Measurements from ENCODE around the gene OXSR1.
"Not testable (repeated sequence)": the region's sequence is repeated elsewhere in the genome, so short reads cannot be mapped to it uniquely, and the experiment has no call there.

OXSR1 gene

GRCh38 chr3:38177181-38177580 is 11.8 kb downstream of the OXSR1 start:
- no peak overlapping the region for H3K27ac ChIP-seq (ENCODE audit: low read length)
- no peak overlapping the region for H2AFZ ChIP-seq (ENCODE audit: low read depth, low read length)
- no peak overlapping the region for H3K4me2 ChIP-seq (ENCODE audit: low read length)
- H4K20me1 ChIP-seq (ENCODE audit: insufficient read depth, low read length): peaks cover 81% of the 10 kb centered on the region
- H3K79me2 ChIP-seq (ENCODE audit: low read length): peaks cover 96% of the 10 kb centered on the region
- peaks cover 10% of the 10 kb centered on the region for H3K36me3 ChIP-seq (replicated peaks; ENCODE audit: low read depth, low read length)
- H3K27me3 ChIP-seq (ENCODE audit: low read depth, low read length): no peaks in the 10 kb centered on the region
- no peak overlapping the region for H3K4me3 ChIP-seq (ENCODE audit: low read length)
- H3K4me1 ChIP-seq (ENCODE audit: low read length): peaks cover 44% of the 10 kb centered on the region
- no peaks in the 10 kb centered on the region for H3K9me3 ChIP-seq (ENCODE audit: insufficient read depth, low read length)
- H3K9ac ChIP-seq (ENCODE audit: low read length): no peak overlapping the region
- TF ChIP-seq EZH2phosphoT487 (IDR thresholded peaks at IDR 0.05; ENCODE audit: low read depth): no peak
- TF ChIP-seq, protein P1, sequence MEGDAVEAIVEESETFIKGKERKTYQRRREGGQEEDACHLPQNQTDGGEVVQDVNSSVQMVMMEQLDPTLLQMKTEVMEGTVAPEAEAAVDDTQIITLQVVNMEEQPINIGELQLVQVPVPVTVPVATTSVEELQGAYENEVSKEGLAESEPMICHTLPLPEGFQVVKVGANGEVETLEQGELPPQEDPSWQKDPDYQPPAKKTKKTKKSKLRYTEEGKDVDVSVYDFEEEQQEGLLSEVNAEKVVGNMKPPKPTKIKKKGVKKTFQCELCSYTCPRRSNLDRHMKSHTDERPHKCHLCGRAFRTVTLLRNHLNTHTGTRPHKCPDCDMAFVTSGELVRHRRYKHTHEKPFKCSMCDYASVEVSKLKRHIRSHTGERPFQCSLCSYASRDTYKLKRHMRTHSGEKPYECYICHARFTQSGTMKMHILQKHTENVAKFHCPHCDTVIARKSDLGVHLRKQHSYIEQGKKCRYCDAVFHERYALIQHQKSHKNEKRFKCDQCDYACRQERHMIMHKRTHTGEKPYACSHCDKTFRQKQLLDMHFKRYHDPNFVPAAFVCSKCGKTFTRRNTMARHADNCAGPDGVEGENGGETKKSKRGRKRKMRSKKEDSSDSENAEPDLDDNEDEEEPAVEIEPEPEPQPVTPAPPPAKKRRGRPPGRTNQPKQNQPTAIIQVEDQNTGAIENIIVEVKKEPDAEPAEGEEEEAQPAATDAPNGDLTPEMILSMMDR (IDR thresholded peaks at IDR 0.05; ENCODE audit: low read depth, low read length): no peak

- Histone ChIP-seq H3K27ac (ENCODE audit: low read length) (no peak overlapping the region), H3K36me3 (replicated peaks; ENCODE audit: low read depth, low read length) (peaks cover 57% of the 10 kb centered on the region), H3K4me1 (ENCODE audit: low read length) (no peaks in the 10 kb centered on the region), H3K79me2 (ENCODE audit: low read length) (peaks cover 14% of the 10 kb centered on the region), H3K4me2 (ENCODE audit: low read length) (no peak overlapping the region), H3K27me3 (ENCODE audit: low read depth, low read length) (no peaks in the 10 kb centered on the region), H2AFZ (ENCODE audit: low read depth, low read length) (no peak overlapping the region), H3K4me3 (ENCODE audit: low read length) (no peak overlapping the region), H3K9ac (ENCODE audit: low read length) (no peak overlapping the region), H3K9me3 (ENCODE audit: insufficient read depth, low read length) (no peaks in the 10 kb centered on the region), H4K20me1 (ENCODE audit: insufficient read depth, low read length) (peaks cover 27% of the 10 kb centered on the region)
- no peak for TF ChIP-seq EZH2phosphoT487 (IDR thresholded peaks at IDR 0.05; ENCODE audit: low read depth)
- TF ChIP-seq, protein P1 (IDR thresholded peaks at IDR 0.05; ENCODE audit: low read depth, low read length): no peak
These were observed 21.4 kb downstream of the OXSR1 start for GRCh38 chr3:38186781-38187180.

DNA sequence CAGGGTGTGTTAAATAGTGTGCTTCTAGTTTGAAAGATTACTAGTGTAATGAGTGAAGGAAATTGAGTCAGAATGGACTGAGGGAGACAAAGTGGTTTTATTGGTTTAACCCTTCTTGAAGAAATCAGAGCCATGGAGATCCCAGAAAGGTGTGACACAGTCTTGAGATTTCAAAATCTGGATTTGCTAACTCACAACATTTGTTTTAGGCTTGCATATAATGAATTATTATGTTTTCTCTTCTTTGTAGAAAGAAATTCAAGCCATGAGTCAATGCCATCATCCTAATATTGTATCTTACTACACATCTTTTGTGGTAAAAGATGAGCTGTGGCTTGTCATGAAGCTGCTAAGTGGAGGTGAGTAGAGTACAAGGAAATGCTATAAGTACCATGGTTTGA is 25.1 kb downstream of the OXSR1 start:
- H3K27ac ChIP-seq (ENCODE audit: low read length): no peak overlapping the region
- no peaks in the 10 kb centered on the region for H3K27me3 ChIP-seq (ENCODE audit: low read depth, low read length)
- no peak overlapping the region for H3K4me3 ChIP-seq (ENCODE audit: low read length)
- peaks cover 58% of the 10 kb centered on the region for H3K36me3 ChIP-seq (replicated peaks; ENCODE audit: low read depth, low read length)
- H2AFZ ChIP-seq (ENCODE audit: low read depth, low read length): no peak overlapping the region
- TF ChIP-seq EZH2phosphoT487 (IDR thresholded peaks at IDR 0.05; ENCODE audit: low read depth): no peak
- TF ChIP-seq, protein P1 (IDR thresholded peaks at IDR 0.05; ENCODE audit: low read depth, low read length): no peak
- no peak overlapping the region for H3K9ac ChIP-seq (ENCODE audit: low read length)
- no peak overlapping the region for H3K4me2 ChIP-seq (ENCODE audit: low read length)
- peaks cover 15% of the 10 kb centered on the region; the same call in 1 of the 2 replicates for H4K20me1 ChIP-seq (ENCODE audit: insufficient read depth, low read length)
- H3K79me2 ChIP-seq (ENCODE audit: low read length): 0 out of 2 replicates have a peak, but pooled peaks cover 3% of the 10 kb centered on the region
- no peaks in the 10 kb centered on the region for H3K4me1 ChIP-seq (ENCODE audit: low read length)
- no peaks in the 10 kb centered on the region for H3K9me3 ChIP-seq (ENCODE audit: insufficient read depth, low read length)

- H3K36me3 ChIP-seq (replicated peaks; ENCODE audit: low read depth, low read length): peaks cover 33% of the 10 kb centered on the region
- H3K27ac ChIP-seq (ENCODE audit: low read length): peak overlapping the region; percentile 53
- not testable (repeated sequence) for H3K9me3 ChIP-seq (ENCODE audit: insufficient read depth, low read length); H3K27me3 ChIP-seq (ENCODE audit: low read depth, low read length); H2AFZ ChIP-seq (ENCODE audit: low read depth, low read length); H3K9ac ChIP-seq (ENCODE audit: low read length); H4K20me1 ChIP-seq (ENCODE audit: insufficient read depth, low read length)
- H3K4me2 ChIP-seq (ENCODE audit: low read length): peak overlapping the region; percentile 42
- H3K79me2 ChIP-seq (ENCODE audit: low read length): peaks cover 39% of the 10 kb centered on the region
- peak overlapping the region; percentile 31; the same call in 1 of the 2 replicates for H3K4me3 ChIP-seq (ENCODE audit: low read length)
- peaks cover 25% of the 10 kb centered on the region for H3K4me1 ChIP-seq (ENCODE audit: low read length)
These were observed 37.6 kb downstream of the OXSR1 start for GRCh38 chr3:38202931-38203330.
